Measurements from ENCODE around the gene CCDC40. TPM values are rescaled to one million over a fixed set of nuclear protein-coding genes. Genes with fewer than 3 reads are reported as not detected.

Gene CCDC40
- total and polyA plus RNA-seq, 2 of the 13 experiments (the other 11 are each of a cell fraction or from before 2014, with no cell fraction given), result 4.1 to 5.5 TPM

DNA sequence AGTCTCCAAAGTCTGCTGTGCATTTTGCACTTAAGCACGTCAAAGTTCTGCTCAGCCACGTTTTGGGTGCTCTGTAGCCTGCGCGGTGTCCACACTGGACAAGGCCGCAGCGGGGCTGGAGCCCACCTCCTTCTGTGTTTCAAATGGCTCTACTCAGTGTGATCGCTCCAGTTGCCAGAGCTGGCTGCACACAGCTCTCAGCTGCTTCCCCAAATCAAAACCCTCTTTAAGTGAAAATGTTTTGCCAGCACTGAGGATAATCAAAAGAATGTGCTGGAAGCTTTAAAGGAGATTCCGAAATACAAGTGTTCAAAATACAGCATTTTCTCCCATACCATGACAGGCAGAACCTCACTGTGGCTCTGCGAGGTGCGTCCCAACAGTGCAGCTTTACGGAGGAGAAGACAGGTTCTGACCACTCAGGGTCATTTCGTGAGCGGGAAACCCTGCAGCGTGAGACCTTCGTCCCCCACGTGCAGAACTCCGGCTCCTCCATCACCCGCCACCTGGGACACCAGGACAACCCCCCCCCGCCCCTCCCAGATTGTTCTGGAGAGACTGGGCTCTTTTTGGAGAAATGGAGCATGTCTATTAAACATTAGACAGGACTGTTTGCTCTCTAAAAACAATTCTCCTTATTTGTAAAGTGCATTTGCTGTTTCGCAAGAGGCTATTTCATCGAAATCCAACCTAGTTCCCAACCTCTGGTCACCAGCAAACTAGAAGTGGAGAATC lies 17.4 kb upstream of the CCDC40 start (continued):
- TF ChIP-seq LCORL (IDR thresholded peaks at IDR 0.05) (no peak), LCORL (CRISPR knock-in tag; IDR thresholded peaks at IDR 0.05) (peak; percentile 93), ZFP82 (CRISPR knock-in tag; IDR thresholded peaks at IDR 0.05; ENCODE audit: borderline replicate concordance) (no peak), HOXA7 (CRISPR knock-in tag; IDR thresholded peaks at IDR 0.05) (no peak; the same call in 1 of the 2 replicates), FOXK1 (CRISPR knock-in tag; IDR thresholded peaks at IDR 0.05; ENCODE audit: borderline replicate concordance, low read depth) (no peak), SAFB2 (CRISPR knock-in tag; IDR thresholded peaks at IDR 0.05; ENCODE audit: borderline replicate concordance, low read depth) (no peak), EED (CRISPR knock-in tag; IDR thresholded peaks at IDR 0.05) (no peak), SMARCC2 (IDR thresholded peaks at IDR 0.05) (no peak), RBFOX2 (IDR thresholded peaks at IDR 0.05; ENCODE audit: low read depth, low read length) (no peak), PPARG (CRISPR knock-in tag; conservative IDR thresholded peaks at IDR 0.05) (no peak), MAZ (IDR thresholded peaks at IDR 0.05; ENCODE audit: borderline replicate concordance, low read depth, low read length) (no peak), MAZ (CRISPR knock-in tag; IDR thresholded peaks at IDR 0.05; ENCODE audit: low read depth) (peak; percentile 54; the same call in 1 of the 2 replicates), ZZZ3 (CRISPR knock-in tag; IDR thresholded peaks at IDR 0.05; ENCODE audit: borderline replicate concordance) (no peak), CBX5 (CRISPR knock-in tag; IDR thresholded peaks at IDR 0.05; ENCODE audit: borderline replicate concordance) (no peak)
- TF ChIP-seq, protein P1, sequence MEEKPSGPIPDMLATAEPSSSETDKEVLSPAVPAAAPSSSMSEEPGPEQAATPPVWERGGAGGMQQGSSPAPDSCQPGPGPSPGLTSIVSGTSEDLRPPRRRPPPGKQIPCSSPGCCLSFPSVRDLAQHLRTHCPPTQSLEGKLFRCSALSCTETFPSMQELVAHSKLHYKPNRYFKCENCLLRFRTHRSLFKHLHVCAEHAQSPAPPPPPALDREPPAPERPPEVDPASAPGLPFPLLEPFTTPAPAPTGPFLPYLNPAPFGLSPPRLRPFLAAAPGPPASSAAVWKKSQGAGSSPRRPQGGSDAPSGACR (CRISPR knock-in tag; IDR thresholded peaks at IDR 0.05), result 0 out of 2 replicates have a peak, but pooled peaks have one; percentile 15
- TF ChIP-seq, protein P2, sequence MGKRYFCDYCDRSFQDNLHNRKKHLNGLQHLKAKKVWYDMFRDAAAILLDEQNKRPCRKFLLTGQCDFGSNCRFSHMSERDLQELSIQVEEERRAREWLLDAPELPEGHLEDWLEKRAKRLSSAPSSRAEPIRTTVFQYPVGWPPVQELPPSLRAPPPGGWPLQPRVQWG (CRISPR knock-in tag; IDR thresholded peaks at IDR 0.05; ENCODE audit: borderline replicate concordance, low read depth), result no peak
- TF ChIP-seq, protein P3, sequence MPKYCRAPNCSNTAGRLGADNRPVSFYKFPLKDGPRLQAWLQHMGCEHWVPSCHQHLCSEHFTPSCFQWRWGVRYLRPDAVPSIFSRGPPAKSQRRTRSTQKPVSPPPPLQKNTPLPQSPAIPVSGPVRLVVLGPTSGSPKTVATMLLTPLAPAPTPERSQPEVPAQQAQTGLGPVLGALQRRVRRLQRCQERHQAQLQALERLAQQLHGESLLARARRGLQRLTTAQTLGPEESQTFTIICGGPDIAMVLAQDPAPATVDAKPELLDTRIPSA (CRISPR knock-in tag; IDR thresholded peaks at IDR 0.05; ENCODE audit: borderline replicate concordance), result peak; percentile 90
- TF ChIP-seq, protein P4, sequence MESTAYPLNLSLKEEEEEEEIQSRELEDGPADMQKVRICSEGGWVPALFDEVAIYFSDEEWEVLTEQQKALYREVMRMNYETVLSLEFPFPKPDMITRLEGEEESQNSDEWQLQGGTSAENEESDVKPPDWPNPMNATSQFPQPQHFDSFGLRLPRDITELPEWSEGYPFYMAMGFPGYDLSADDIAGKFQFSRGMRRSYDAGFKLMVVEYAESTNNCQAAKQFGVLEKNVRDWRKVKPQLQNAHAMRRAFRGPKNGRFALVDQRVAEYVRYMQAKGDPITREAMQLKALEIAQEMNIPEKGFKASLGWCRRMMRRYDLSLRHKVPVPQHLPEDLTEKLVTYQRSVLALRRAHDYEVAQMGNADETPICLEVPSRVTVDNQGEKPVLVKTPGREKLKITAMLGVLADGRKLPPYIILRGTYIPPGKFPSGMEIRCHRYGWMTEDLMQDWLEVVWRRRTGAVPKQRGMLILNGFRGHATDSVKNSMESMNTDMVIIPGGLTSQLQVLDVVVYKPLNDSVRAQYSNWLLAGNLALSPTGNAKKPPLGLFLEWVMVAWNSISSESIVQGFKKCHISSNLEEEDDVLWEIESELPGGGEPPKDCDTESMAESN (CRISPR knock-in tag; conservative IDR thresholded peaks at IDR 0.05), result 0 out of 2 replicates have a peak, but pooled peaks have one; percentile 34
- TF ChIP-seq, protein P5, sequence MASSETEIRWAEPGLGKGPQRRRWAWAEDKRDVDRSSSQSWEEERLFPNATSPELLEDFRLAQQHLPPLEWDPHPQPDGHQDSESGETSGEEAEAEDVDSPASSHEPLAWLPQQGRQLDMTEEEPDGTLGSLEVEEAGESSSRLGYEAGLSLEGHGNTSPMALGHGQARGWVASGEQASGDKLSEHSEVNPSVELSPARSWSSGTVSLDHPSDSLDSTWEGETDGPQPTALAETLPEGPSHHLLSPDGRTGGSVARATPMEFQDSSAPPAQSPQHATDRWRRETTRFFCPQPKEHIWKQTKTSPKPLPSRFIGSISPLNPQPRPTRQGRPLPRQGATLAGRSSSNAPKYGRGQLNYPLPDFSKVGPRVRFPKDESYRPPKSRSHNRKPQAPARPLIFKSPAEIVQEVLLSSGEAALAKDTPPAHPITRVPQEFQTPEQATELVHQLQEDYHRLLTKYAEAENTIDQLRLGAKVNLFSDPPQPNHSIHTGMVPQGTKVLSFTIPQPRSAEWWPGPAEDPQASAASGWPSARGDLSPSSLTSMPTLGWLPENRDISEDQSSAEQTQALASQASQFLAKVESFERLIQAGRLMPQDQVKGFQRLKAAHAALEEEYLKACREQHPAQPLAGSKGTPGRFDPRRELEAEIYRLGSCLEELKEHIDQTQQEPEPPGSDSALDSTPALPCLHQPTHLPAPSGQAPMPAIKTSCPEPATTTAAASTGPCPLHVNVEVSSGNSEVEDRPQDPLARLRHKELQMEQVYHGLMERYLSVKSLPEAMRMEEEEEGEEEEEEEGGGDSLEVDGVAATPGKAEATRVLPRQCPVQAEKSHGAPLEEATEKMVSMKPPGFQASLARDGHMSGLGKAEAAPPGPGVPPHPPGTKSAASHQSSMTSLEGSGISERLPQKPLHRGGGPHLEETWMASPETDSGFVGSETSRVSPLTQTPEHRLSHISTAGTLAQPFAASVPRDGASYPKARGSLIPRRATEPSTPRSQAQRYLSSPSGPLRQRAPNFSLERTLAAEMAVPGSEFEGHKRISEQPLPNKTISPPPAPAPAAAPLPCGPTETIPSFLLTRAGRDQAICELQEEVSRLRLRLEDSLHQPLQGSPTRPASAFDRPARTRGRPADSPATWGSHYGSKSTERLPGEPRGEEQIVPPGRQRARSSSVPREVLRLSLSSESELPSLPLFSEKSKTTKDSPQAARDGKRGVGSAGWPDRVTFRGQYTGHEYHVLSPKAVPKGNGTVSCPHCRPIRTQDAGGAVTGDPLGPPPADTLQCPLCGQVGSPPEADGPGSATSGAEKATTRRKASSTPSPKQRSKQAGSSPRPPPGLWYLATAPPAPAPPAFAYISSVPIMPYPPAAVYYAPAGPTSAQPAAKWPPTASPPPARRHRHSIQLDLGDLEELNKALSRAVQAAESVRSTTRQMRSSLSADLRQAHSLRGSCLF (CRISPR knock-in tag; IDR thresholded peaks at IDR 0.05; ENCODE audit: borderline replicate concordance), result no peak
